A549 (cell line): ENCODE data around the gene DYNC2H1.

ENCODE experiments used
- EP300 ChIP-seq, 2 experiments: fragments of >200 bp; sonication (Bioruptor Twin); formaldehyde crosslinking; IDR thresholded peaks; 2 replicates in 1 of 2; 3 replicates in 1 of 2; pipeline ENCODE4 v1.6.1; 2016 to 2017
- JUN ChIP-seq, 2 experiments: fragments of >200 bp; sonication (Bioruptor Twin); formaldehyde crosslinking; IDR thresholded peaks; 2 replicates in 1 of 2; 3 replicates in 1 of 2; pipeline ENCODE4 v1.6.1; 2016 to 2017
- USF2 ChIP-seq: fragments of 450-650 bp; IDR thresholded peaks from 2 replicates; pipeline ENCODE4 v1.6.1; 2014; ENCODE audit warnings: antibody characterized with exemption

GRCh38 chr11:103494491-103494890, 385.3 kb downstream of the DYNC2H1 start:
- TF ChIP-seq USF2 (no peak), EP300 (IDR thresholded peaks at IDR 0.05) (no peak), JUN (IDR thresholded peaks at IDR 0.05) (no peak)
